SK-N-SH treated with all-trans-retinoic acid at 6 μM for 48 hours (cell line): ENCODE results near the gene NUP155.

Experiments
- ARNTL ChIP-seq: fragments of 450-650 bp; formaldehyde crosslinking; IDR thresholded peaks from 2 replicates; pipeline ENCODE4 v1.5.0; 2020; ENCODE audit warnings: low read depth, mild to moderate bottlenecking, moderate library complexity, borderline replicate concordance
- CSDC2 ChIP-seq: fragments of 250-450 bp; sonication (Bioruptor Pico); IDR thresholded peaks from 2 replicates; pipeline ENCODE4 v1.5.0; 2020; ENCODE audit warnings: mild to moderate bottlenecking, moderate library complexity
- PPARA ChIP-seq: fragments of 250-450 bp; sonication (Bioruptor Pico); IDR thresholded peaks from 2 replicates; pipeline ENCODE4 v1.5.0; 2020; ENCODE audit warnings: mild to moderate bottlenecking, borderline replicate concordance
- SNAI2 ChIP-seq: fragments of 250-450 bp; sonication (Bioruptor Pico); IDR thresholded peaks from 2 replicates; pipeline ENCODE4 v1.5.0; 2020; ENCODE audit warnings: mild to moderate bottlenecking, moderate library complexity
- TCF4 ChIP-seq: fragments of 250-450 bp; sonication (Bioruptor Pico); IDR thresholded peaks from 2 replicates; pipeline ENCODE4 v1.8.0; 2021; ENCODE audit warnings: mild to moderate bottlenecking, moderate library complexity, borderline replicate concordance
- TOX ChIP-seq: fragments of 250-450 bp; sonication (Bioruptor Pico); IDR thresholded peaks from 2 replicates; pipeline ENCODE4 v1.8.0; 2021; ENCODE audit warnings: mild to moderate bottlenecking, moderate library complexity, borderline replicate concordance
- ZFP3 ChIP-seq: fragments of 250-450 bp; sonication (Bioruptor Pico); IDR thresholded peaks from 2 replicates; pipeline ENCODE4 v1.5.0; 2020; ENCODE audit warnings: mild to moderate bottlenecking, moderate library complexity
- ZFP30 ChIP-seq: fragments of 450-650 bp; formaldehyde crosslinking; IDR thresholded peaks from 2 replicates; pipeline ENCODE4 v1.5.0; 2022; ENCODE audit warnings: mild to moderate bottlenecking, moderate library complexity
- ZNF70 ChIP-seq: fragments of 450-650 bp; formaldehyde crosslinking; IDR thresholded peaks from 2 replicates; pipeline ENCODE4 v1.5.0; 2020; ENCODE audit warnings: mild to moderate bottlenecking, moderate library complexity
- TF ChIP-seq, protein P1 (sequence below): fragments of 250-450 bp; sonication (Bioruptor Pico); IDR thresholded peaks from 2 replicates; pipeline ENCODE4 v1.8.0; 2020; ENCODE audit warnings: mild to moderate bottlenecking, moderate library complexity, borderline replicate concordance
- TF ChIP-seq, protein P2 (sequence below): fragments of 250-450 bp; sonication (Bioruptor Pico); IDR thresholded peaks from 2 replicates; pipeline ENCODE4 v1.5.1; 2020; ENCODE audit warnings: low read depth, mild to moderate bottlenecking, moderate library complexity
- TF ChIP-seq, protein P3 (sequence below): fragments of 250-450 bp; sonication (Bioruptor Pico); IDR thresholded peaks from 2 replicates; pipeline ENCODE4 v1.5.1; 2021; ENCODE audit warnings: mild to moderate bottlenecking, moderate library complexity

DNA sequence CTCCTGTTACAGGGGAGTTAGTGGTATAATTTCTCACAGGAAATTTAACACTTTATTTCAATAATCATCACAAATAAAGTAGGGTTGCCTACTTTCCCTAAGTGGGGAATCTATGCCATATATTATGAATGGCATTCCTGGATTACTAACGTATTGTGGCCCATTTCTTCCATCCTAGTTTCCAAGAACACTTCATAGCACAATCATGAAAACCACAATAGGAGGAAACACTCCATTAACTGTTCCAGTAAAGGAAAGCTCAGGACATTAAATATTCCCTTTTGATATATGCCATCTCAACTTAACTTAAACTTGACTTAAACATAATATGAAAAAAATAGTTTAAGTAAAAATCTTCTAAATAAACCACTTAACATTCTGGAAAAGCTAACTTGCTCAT, 123.9 kb downstream of the NUP155 start:
- TF ChIP-seq, protein P1, sequence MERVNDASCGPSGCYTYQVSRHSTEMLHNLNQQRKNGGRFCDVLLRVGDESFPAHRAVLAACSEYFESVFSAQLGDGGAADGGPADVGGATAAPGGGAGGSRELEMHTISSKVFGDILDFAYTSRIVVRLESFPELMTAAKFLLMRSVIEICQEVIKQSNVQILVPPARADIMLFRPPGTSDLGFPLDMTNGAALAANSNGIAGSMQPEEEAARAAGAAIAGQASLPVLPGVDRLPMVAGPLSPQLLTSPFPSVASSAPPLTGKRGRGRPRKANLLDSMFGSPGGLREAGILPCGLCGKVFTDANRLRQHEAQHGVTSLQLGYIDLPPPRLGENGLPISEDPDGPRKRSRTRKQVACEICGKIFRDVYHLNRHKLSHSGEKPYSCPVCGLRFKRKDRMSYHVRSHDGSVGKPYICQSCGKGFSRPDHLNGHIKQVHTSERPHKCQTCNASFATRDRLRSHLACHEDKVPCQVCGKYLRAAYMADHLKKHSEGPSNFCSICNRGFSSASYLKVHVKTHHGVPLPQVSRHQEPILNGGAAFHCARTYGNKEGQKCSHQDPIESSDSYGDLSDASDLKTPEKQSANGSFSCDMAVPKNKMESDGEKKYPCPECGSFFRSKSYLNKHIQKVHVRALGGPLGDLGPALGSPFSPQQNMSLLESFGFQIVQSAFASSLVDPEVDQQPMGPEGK: no peak
- TF ChIP-seq, protein P2, sequence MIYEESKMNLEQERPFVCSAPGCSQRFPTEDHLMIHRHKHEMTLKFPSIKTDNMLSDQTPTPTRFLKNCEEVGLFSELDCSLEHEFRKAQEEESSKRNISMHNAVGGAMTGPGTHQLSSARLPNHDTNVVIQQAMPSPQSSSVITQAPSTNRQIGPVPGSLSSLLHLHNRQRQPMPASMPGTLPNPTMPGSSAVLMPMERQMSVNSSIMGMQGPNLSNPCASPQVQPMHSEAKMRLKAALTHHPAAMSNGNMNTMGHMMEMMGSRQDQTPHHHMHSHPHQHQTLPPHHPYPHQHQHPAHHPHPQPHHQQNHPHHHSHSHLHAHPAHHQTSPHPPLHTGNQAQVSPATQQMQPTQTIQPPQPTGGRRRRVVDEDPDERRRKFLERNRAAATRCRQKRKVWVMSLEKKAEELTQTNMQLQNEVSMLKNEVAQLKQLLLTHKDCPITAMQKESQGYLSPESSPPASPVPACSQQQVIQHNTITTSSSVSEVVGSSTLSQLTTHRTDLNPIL: no peak
- TF ChIP-seq ZFP30 (CRISPR knock-in tag) (no peak), TCF4 (no peak), CSDC2 (no peak), PPARA (no peak), SNAI2 (CRISPR knock-in tag) (no peak), ZFP3 (no peak), TOX (no peak), ZNF70 (CRISPR knock-in tag) (no peak), ARNTL (CRISPR knock-in tag) (no peak)
- TF ChIP-seq, protein P3, sequence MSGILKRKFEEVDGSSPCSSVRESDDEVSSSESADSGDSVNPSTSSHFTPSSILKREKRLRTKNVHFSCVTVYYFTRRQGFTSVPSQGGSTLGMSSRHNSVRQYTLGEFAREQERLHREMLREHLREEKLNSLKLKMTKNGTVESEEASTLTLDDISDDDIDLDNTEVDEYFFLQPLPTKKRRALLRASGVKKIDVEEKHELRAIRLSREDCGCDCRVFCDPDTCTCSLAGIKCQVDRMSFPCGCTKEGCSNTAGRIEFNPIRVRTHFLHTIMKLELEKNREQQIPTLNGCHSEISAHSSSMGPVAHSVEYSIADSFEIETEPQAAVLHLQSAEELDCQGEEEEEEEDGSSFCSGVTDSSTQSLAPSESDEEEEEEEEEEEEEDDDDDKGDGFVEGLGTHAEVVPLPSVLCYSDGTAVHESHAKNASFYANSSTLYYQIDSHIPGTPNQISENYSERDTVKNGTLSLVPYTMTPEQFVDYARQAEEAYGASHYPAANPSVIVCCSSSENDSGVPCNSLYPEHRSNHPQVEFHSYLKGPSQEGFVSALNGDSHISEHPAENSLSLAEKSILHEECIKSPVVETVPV (CRISPR knock-in tag): no peak
